ENCODE results near the gene PET117.
"Not testable (repeated sequence)": the region's sequence is repeated elsewhere in the genome, so short reads cannot be mapped to it uniquely, and the experiment has no call there.

Gene PET117

DNA sequence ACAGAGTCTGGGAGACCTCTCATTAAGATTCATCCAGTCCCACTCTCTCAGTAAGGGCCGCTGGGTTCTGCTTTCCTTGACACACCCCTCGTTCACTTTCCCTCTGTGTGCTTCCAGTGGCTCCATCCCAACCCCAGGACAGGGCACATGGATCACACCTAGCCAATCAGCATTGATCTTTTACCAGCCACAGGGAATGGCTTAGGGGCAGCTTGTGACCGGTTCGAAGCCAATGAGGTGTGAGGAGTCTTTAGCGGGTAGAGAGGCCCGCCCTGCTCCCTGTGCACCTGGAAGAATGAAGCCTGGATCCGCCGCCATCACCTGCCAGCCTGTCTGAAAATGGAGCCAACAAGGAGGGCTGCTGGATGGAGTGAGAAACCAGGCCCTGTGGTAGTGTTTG is 44.8 kb upstream of the PET117 start:
- Histone ChIP-seq H3K4me3 (ENCODE audit: low read depth in 1 of 2, low read length in 1 of 2) (no peak overlapping the region), H3K36me3 (no peaks in the 10 kb centered on the region), H3K4me1 (ENCODE audit: control insufficient read depth in 1 of 2, insufficient read depth in 1 of 2, low read depth in 1 of 2, low read length in 1 of 2) (no peaks in the 10 kb centered on the region), H3K27me3 (peaks cover 6% of the 10 kb centered on the region), H3K27ac (no peak overlapping the region), H3K9me3 (no peaks in the 10 kb centered on the region)
- TF ChIP-seq CTCF (IDR thresholded peaks at IDR 0.05): no peak

DNA sequence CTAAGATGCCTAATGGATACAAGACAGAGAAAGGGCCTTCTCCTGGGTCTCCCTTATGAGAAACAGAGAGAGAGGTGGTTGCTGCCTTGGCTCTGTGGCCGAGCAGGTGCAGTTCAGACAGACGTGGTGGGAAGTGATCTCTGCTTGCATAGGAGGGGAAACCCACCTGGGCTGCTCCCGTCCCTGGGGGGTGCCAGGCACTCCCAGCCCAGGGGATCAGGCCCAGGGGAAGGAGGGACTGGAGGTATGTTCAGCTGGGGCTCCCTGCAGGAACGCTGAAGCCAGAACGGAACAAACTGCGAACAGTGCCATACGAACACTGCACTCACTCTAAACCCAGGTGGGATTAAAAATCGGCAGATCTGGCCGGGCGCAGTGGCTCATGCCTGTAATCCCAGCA is 44.3 kb upstream of the PET117 start:
- Histone ChIP-seq H3K9me3 (no peaks in the 10 kb centered on the region), H3K4me3 (ENCODE audit: low read depth in 1 of 2, low read length in 1 of 2) (no peak overlapping the region), H3K27me3 (peaks cover 6% of the 10 kb centered on the region), H3K36me3 (no peaks in the 10 kb centered on the region), H3K27ac (no peak overlapping the region), H3K4me1 (ENCODE audit: control insufficient read depth in 1 of 2, insufficient read depth in 1 of 2, low read depth in 1 of 2, low read length in 1 of 2) (no peaks in the 10 kb centered on the region)
- TF ChIP-seq CTCF (IDR thresholded peaks at IDR 0.05): no peak

- H3K36me3 ChIP-seq: no peaks in the 10 kb centered on the region
- H3K4me1 ChIP-seq (ENCODE audit: control insufficient read depth in 1 of 2, insufficient read depth in 1 of 2, low read depth in 1 of 2, low read length in 1 of 2): no peaks in the 10 kb centered on the region
- peaks cover 6% of the 10 kb centered on the region for H3K27me3 ChIP-seq
- H3K27ac ChIP-seq: no peak overlapping the region
- no peak overlapping the region for H3K4me3 ChIP-seq (ENCODE audit: low read depth in 1 of 2, low read length in 1 of 2)
- TF ChIP-seq CTCF (IDR thresholded peaks at IDR 0.05): no peak
- no peaks in the 10 kb centered on the region for H3K9me3 ChIP-seq
These were observed 43.5 kb upstream of the PET117 start for GRCh38 chr20:18094191-18094590.

DNA sequence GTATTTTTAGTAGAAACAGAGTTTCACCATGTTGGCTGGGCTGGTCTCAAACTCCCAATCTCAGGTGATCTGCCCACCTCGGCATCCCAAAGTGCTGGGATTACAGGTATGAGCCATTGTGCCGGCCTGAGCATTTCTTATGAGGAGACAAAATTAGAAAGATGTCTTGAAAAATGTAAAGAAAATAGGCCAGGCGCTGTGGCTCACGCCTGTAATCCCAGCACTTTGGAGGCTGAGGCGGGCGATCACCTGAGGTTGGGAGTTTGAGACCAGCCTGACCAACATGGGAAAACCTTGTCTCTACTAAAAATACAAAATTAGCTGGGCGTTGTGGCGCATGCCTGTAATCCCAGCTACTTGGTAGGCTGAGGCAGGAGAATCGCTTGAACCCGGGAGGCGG is 37.1 kb upstream of the PET117 start:
- not testable (repeated sequence) for H3K9me3 ChIP-seq; H3K4me3 ChIP-seq (ENCODE audit: low read depth in 1 of 2, low read length in 1 of 2); H3K36me3 ChIP-seq; H3K4me1 ChIP-seq (ENCODE audit: control insufficient read depth in 1 of 2, insufficient read depth in 1 of 2, low read depth in 1 of 2, low read length in 1 of 2); H3K27ac ChIP-seq
- peaks cover 31% of the 10 kb centered on the region for H3K27me3 ChIP-seq

DNA sequence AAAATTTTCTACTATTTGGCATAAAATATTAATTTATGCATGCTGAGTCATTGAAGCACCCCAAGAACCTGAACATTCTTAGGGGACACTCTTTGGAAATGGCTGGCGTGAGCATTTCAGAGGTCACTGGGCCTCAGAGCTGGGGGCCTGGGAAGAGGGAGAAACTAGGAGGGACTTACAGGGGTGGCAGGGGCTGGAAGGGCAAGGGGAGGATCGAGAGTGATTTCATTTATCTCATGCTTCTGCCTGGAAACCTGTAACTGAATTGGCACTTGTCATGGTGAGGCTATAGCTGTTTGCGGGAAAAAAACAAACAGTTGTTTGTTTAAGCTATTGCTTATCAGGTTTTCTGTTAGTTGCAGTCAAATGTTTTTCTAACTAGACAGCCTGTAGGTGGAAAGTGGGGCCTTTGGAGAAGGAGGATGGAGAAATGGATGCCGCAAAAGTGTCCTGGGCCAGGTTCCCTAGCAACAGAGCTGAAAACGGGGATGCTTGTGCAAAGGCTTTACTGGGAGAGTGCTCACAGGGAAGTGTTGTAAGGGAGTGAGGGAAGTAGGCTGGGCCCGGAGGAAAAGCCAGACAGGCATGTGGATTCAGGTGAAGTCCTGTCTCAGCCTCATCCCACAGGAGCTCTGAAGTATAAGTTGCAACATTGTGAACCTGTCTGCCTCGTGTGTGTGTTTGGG is 36.4 kb upstream of the PET117 start:
- Histone ChIP-seq H3K27ac (no peak overlapping the region), H3K4me3 (ENCODE audit: low read depth in 1 of 2, low read length in 1 of 2) (no peak overlapping the region), H3K27me3 (peaks cover 31% of the 10 kb centered on the region), H3K36me3 (no peaks in the 10 kb centered on the region), H3K9me3 (no peaks in the 10 kb centered on the region), H3K4me1 (ENCODE audit: control insufficient read depth in 1 of 2, insufficient read depth in 1 of 2, low read depth in 1 of 2, low read length in 1 of 2) (no peaks in the 10 kb centered on the region)
- no peak for TF ChIP-seq CTCF (IDR thresholded peaks at IDR 0.05)

DNA sequence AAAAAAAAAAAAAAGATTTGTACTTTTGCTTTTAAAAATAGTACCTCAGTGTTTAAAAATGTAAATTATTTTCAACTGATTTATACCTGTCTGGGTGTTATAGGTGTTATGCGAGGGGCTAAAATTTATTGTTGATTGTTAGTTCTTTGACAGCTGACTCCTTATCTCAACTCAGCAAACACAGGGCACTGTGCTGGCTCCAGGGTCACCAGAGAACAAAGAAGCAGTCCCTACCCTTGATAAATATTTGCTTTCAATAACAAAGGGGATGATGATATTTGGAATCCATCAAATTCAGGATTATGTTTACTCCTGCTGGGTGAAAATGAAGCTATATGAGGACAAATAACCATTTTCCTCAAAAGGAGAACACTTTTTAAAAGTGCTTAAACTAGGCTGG is 34.2 kb upstream of the PET117 start:
- no peak overlapping the region for H3K4me3 ChIP-seq (ENCODE audit: low read depth in 1 of 2, low read length in 1 of 2)
- no peaks in the 10 kb centered on the region for H3K9me3 ChIP-seq
- no peaks in the 10 kb centered on the region for H3K4me1 ChIP-seq (ENCODE audit: control insufficient read depth in 1 of 2, insufficient read depth in 1 of 2, low read depth in 1 of 2, low read length in 1 of 2)
- no peak overlapping the region for H3K27ac ChIP-seq
- peaks cover 31% of the 10 kb centered on the region for H3K27me3 ChIP-seq
- TF ChIP-seq CTCF (IDR thresholded peaks at IDR 0.05): no peak
- no peaks in the 10 kb centered on the region for H3K36me3 ChIP-seq
